GM21381 (cell line): ENCODE data around the gene HCN4.

Experiments used
- ATAC-seq: cut with Tn5 transposase; IDR thresholded peaks from one replicate; pipeline ENCODE4 v1.9.1; 2021; ENCODE audit warnings: mild to moderate bottlenecking, moderate library complexity; ENCODE audit not compliant: unreplicated experiment

Gene HCN4

GRCh38 chr15:73298522-73299245 lies 70.1 kb downstream of the HCN4 start:
- no peak for ATAC-seq

GRCh38 chr15:73296609-73297353 lies 72.0 kb downstream of the HCN4 start:
- no peak for ATAC-seq

GRCh38 chr15:73295630-73296286 lies 73.0 kb downstream of the HCN4 start:
- no peak for ATAC-seq

- no peak for ATAC-seq
These were observed 75.0 kb downstream of the HCN4 start for GRCh38 chr15:73293773-73294172.

- no peak for ATAC-seq
These were observed 77.3 kb downstream of the HCN4 start for GRCh38 chr15:73291441-73291840.

- ATAC-seq, result no peak
These were observed 81.7 kb downstream of the HCN4 start for GRCh38 chr15:73287019-73287418.

GRCh38 chr15:73286311-73286710 lies 82.4 kb downstream of the HCN4 start:
- no peak for ATAC-seq

- ATAC-seq, result no peak
These were observed 84.6 kb downstream of the HCN4 start for GRCh38 chr15:73284090-73284716.

GRCh38 chr15:73283366-73283962 lies 85.3 kb downstream of the HCN4 start:
- ATAC-seq, result no peak

- ATAC-seq, result no peak
These were observed 86.0 kb downstream of the HCN4 start for GRCh38 chr15:73282567-73283365.

GRCh38 chr15:73275862-73276261 lies 92.9 kb downstream of the HCN4 start:
- no peak for ATAC-seq

- ATAC-seq, result peak; percentile 62
These were observed 95.4 kb downstream of the HCN4 start for GRCh38 chr15:73273181-73274002.

- ATAC-seq, result no peak
These were observed 98.2 kb downstream of the HCN4 start for GRCh38 chr15:73270366-73271097.
